Middle frontal gyrus (tissue), 1 donor: ENCODE data around the gene TGFB2.

Source experiments
- DNase-seq: peaks from one replicate; pipeline ENCODE4 v3.0.0-alpha.2; 2015; ENCODE audit warnings: low spot score; ENCODE audit errors: extremely low spot score

TGFB2 gene

GRCh38 chr1:218421531-218421930 lies 76.4 kb downstream of the TGFB2 start:
- DNase-seq, result no peak

DNA sequence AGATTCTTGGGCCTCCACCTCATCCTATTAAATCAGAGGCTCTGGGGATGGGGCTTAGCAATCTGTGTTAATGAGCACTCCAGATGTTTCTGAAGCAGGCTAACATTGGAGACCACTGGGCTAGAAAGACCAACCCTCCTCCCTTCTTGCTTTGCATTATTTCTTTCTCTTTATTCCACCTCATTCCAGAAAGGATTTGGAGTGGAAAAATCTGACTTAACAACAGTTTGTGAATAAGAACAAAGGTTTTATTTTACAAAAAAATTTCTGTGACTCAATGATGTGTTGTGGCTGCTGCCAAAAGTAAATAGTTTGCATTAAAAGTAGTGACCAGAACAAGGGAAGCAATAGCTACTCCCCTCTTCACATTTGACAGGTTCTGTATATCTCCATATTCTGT lies 79.4 kb downstream of the TGFB2 start:
- no peak for DNase-seq

DNA sequence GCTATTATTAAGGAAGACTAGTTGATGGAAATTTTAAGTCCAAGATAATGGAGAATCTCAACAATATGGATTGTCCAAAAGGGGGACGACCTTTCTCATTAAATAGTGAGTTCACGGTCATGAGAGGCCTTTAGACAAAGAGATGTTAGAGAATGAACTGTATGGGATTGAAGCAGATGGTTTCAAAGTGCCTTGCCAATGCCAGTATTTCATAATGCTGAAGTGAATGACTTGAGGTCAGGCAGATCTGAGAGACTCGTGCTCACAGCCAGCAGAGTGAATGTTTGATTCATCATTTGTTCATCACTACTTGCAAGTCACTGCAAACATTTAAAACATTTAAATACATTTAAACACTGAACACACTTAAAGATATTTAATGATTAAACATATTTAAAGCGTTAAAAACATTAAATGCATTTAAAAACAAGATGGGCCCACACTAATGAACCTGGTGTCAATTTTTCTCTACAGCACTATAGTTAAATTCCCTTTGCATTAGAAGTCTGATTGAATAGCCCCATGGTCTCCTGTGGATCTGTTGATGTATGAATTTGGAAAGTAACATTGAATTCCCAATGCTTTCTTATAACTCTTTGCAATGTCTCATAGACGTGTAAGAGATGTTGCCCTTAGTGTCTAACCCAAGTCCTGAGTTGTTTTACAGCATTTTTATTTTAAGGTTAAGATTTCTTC lies 80.7 kb downstream of the TGFB2 start:
- DNase-seq, result no peak

DNA sequence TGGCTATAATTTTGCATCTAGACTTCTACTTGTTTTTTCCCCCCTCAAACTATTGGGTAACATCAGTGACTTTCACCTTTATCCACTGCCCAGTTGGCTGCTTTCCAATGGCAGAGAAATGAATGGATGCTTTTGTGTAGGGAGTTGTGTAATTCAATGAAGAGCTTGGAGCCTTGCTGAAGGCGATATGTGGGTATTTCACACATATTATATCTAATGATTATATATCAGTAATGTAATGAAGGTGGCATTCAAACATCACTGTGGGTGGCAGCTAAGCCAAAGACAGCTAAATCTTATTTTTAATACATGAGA lies 81.2 kb downstream of the TGFB2 start:
- no peak for DNase-seq

DNA sequence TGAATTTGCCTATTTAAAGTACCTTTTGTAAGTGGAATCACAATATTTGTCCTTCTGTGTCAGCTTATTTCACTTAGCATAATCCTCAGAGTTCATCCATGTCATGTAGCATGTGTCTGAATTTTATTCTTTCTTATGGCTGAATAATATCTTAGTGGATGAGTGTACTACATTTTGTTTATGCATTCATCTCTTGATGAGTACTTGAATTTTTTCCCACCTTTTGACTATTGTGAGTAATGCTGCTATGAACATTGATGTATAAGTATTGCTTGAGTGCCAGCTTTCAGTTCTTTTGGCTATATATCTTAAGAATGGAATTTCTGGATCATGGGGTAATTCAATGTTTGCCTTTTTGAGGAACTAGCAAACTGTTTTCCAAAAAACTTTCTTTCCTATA lies 84.2 kb downstream of the TGFB2 start:
- no peak for DNase-seq

DNA sequence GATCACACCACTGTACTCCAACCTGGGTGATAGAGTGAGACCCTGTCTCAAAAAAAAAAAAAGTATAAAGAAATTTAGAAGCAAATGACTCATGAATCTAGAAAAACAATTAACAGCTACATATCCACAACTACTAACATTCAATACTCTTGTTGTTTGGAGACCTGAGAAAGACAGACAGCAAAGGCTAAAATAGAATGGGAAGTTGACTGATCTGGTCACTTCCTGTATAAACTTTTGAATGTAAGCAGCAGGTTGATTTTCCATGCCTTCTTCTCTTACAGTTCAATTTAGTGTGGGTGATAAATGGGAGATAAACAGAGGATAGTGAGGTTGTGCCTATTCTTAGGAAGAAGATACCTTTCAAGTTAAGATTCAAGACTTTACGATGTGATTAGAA lies 85.2 kb downstream of the TGFB2 start:
- no peak for DNase-seq

DNA sequence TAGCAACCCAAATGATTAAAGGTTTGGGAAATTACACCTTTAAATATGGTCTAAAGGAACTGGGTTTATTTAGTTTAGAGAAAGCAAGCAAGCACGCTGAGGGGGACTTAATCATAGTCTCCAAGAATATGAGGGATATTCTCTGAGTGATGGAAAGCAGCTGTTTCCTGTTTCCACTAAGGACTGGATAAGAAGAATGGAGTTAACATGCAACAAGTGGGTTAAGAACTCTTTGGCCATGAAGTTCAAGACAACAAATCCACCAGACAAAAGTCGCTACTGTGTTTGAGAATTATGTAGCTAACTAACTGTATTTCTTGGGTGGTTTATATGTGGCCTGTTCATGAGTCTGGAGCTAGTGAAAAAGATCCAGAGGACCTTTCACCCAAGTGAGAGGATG lies 85.7 kb downstream of the TGFB2 start:
- no peak for DNase-seq

- no peak for DNase-seq
Observed at GRCh38 chr1:218431476-218431875, 86.3 kb downstream of the TGFB2 start.

DNA sequence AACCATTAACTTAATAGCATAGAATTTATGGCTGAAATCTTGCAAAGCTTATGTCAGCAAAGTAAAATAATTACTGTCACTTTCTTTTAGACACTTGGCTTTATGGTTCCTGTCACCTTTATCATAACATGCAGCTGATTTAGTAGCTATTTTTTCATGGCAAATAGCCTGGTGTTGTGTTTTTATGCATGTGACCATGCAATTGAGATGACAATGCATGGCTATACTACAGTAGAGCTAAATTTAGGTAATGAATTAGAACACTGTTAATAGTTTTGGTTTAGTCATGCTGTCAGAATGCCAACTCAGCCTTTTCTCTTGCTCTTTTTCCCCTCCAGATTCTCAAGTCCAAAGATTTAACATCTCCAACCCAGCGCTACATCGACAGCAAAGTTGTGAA lies 88.6 kb downstream of the TGFB2 start:
- no peak for DNase-seq

DNA sequence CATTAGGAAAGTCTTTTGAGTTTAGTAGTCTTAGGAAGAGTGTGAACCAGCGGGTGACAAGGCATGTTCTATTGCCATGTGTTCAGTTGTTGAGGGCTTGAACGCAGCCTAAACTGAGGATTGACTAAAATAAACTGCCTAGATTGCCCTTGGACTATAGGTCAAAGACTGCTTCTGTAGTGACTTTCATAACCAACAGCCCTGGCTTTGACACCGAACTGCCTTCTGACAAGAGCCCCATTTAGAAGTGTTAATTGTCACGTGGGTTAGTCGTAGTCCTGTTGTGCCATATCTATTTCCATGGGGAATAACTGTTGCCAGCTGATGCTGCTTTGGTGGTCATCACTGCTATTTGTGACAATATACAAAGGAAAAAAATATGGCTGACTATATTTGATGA lies 90.4 kb downstream of the TGFB2 start:
- DNase-seq, result no peak

- no peak for DNase-seq
Observed at GRCh38 chr1:218436346-218436745, 91.2 kb downstream of the TGFB2 start.

GRCh38 chr1:218436997-218437396 lies 91.9 kb downstream of the TGFB2 start:
- DNase-seq, result no peak

- DNase-seq, result no peak
Observed at GRCh38 chr1:218439541-218440295, 94.6 kb downstream of the TGFB2 start.

- DNase-seq, result no peak
Observed at GRCh38 chr1:218443255-218443654, 98.1 kb downstream of the TGFB2 start.

DNA sequence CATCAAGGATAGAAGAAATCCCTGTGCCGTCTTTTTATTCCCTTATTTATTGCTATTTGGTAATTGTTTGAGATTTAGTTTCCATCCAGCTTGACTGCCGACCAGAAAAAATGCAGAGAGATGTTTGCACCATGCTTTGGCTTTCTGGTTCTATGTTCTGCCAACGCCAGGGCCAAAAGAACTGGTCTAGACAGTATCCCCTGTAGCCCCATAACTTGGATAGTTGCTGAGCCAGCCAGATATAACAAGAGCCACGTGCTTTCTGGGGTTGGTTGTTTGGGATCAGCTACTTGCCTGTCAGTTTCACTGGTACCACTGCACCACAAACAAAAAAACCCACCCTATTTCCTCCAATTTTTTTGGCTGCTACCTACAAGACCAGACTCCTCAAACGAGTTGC lies 99.0 kb downstream of the TGFB2 start:
- DNase-seq, result no peak

DNA sequence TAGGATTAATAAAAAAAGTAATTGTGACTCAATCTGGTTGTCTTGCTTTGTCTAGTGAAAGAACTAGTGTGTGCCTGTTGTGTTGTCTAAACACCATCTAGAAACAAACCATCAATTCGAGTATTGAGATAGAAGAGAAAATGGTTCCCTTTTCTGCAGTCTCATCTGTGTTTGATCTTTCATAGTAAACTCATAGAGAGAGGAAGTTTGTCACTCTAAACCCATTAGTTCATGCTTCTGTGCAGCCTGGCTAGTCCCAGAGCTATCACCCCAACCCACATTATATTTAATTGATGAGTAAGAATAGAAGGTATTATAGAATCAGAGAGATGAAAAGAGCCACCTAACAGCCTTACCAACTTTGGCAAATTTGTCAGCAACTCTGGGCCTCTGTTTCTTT lies 99.5 kb downstream of the TGFB2 start:
- no peak for DNase-seq

- no peak for DNase-seq
Observed at GRCh38 chr1:218447010-218447689, 102.0 kb downstream of the TGFB2 start.

DNA sequence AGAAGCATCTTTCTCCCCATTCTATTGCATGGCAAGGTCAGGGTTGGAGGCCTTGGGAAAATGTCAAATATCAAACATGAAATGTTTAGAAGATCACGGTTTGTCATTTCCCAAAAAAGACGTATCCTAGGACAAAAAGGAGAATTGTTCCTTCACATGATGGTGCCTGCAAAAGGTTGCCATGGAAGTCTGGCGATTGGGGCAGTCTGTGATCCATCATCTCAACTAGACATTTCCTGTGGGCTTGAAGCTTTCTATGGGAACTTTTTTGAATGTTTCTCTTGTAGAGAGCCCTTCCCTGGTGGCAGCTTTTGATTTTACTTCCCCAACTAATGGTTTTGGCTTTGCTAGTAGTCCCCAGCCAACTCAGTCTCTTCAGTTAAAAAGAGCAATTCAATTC lies 106.3 kb downstream of the TGFB2 start:
- DNase-seq, result no peak

- DNase-seq, result no peak
Observed at GRCh38 chr1:218454700-218455282, 109.7 kb downstream of the TGFB2 start.

GRCh38 chr1:218456444-218456843 lies 111.3 kb downstream of the TGFB2 start:
- no peak for DNase-seq

DNA sequence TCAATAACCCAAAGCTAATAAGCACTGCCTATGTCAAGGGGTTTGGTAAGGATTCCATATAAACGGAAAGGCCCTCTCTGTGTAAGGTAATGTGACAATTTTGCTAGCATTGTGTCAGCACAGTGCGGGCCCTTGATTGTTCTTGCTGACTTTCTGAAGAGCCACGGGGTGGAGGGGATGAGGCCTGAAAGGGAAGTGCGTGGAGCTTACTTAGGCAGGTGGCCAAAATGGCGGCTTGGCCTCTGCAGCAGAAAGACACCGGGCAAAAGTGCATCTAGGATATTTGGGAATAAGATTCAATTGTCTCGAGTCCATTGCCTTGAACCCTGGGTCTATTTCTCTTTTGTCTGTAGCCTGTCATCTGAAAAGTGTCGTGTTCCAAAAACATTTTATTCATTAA lies 114.3 kb downstream of the TGFB2 start:
- DNase-seq, result no peak
